HG03457 (cell line): ENCODE results near the gene TRAFD1.

Experiments used
- ATAC-seq: cut with Tn5 transposase; IDR thresholded peaks from one replicate; pipeline ENCODE4 v1.9.1; 2021; ENCODE audit warnings: moderate number of reproducible peaks; ENCODE audit not compliant: unreplicated experiment

Gene TRAFD1

GRCh38 chr12:112175361-112176155 is 50.2 kb downstream of the TRAFD1 start:
- ATAC-seq, result no peak

GRCh38 chr12:112176321-112177010 is 51.1 kb downstream of the TRAFD1 start:
- no peak for ATAC-seq

GRCh38 chr12:112178796-112179195 is 53.4 kb downstream of the TRAFD1 start:
- ATAC-seq, result no peak

DNA sequence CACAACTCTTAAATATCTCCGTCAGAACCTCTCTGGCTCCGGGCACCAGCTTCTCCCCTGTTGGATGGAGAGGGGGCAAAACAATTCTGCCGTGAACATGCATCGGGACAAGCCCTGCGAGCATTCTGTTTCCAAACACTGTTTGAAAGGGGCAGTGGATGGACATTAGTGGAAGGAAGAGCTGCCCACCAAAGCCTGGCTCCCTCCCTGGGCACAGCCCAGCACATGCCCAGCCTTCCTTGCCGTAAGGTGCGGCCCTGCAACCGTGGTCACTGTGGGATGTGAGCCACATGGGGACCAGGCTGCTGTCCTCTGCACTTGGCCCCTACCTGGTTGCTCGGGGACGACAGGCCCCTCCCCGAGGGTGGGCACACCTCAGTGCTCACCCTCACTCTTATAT is 54.0 kb downstream of the TRAFD1 start:
- ATAC-seq, result no peak

DNA sequence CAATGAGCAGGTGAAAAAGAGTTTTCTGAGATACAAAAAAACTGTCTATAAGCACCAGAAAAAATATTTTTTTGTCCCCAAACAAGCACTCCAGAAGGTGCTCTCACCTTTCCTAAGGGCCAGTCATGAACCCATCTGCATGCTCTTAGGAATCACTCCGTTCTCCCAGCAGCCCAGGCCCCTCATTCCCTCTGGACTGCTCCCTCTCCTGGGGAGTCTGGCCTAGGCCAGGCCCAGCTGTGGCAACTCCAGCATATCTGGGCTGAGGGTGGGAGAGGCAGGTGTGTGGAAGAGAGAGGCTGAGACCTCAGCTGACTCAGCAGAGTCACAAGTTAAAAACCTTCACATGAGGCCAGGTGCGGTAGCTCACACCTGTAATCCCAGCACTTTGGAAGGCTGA is 54.6 kb downstream of the TRAFD1 start:
- ATAC-seq, result no peak

DNA sequence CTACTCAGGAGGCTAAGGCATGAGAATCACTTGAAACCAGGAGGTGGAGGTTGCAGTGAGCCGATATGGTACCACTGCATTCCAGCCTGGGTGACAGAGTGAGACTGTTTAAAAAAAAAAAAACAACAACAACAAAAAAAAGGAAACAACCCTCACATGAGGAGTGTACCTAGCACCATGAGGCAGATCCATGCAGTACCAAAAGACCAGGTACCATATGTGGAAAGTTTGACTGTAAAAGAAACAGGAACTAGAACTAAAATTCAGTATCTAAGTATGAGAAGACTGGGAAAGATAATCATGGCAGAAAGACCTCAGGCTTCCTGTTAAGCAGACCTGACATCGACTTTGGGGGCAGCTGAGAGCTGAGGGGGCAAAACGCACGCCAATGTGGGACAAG is 55.1 kb downstream of the TRAFD1 start:
- ATAC-seq, result no peak

GRCh38 chr12:112182499-112182898 is 57.1 kb downstream of the TRAFD1 start:
- ATAC-seq, result no peak

DNA sequence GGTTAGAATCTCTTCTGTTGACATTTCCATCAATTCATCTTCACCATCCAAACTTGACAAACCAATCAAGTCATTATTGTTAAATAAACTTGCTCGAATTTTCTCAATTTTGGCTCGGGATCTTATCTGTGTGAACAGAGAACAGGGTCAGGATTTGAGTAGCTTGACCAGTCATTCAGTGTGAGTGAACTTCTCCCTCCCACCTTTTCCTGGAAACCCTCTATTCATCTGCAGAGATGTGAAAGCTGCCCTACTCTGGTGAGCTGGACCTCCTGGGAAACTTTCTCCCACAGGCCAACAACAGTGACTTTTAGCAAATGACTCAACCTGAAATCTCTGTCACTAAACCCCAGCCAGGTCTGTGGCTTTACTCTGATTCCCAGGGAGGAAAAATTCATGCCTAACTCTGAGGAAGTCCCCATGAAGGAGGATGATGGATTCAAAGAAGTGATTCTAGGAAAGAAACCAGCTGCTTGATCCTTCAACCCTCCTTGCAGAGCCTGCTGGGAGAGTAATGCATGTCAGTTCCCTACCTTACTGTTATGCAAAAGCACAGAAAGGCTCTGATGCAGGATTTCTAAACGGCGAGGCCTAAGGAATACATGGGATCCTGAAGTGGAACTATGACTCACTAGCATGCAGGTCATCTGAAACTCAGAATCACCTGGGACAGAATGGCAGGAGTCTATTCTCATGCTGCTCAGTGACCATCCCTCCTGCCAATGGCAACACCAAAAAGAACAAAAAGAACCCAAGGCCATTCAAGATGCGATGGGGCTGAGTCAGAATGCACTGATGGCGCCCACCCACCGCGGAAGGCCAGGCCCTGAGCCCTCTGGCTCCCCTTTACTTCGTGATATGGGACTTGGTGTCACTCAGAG is 58.0 kb downstream of the TRAFD1 start:
- ATAC-seq, result no peak

DNA sequence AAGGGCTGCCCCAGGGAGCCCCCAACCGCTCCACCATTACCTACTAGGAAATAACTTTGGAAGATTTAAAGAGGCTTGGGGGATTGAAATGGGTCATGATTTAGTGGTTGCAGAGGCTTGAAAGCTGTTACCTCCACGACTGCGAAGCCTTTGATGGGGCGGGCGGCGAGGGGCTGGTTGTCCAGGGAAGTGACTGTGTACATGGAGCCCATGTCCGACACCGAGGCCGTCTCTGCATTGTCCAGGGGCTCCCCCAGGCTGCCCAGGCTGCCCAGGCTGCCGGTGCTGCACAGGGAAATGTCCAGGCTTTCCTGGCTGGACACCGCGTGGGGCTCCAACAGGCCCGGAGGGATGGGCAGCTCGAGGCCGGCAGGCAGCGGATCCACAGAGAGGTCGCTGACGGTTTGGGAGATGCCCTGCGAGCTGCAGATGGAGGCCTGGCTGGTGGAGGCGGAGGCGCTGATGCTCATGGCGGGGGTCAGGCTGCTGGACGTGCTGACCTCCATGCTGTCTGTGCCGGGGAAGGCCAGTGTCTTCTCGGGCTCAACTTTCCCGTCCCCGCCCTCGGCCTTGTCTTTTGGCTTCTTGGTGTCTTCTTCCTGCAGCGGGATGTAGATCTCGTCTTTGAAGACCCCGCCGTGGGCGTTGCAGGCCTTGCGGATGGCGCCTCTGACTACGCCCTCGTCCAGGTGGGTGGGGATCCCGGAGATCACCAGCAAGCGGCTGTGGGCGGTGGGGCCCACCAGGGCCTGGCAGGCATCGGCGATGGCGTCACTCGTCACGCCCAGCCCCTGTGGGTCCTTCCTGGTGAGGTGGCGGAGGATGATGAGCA is 58.9 kb downstream of the TRAFD1 start:
- no peak for ATAC-seq

GRCh38 chr12:112185093-112185923 is 59.9 kb downstream of the TRAFD1 start:
- ATAC-seq, result no peak

DNA sequence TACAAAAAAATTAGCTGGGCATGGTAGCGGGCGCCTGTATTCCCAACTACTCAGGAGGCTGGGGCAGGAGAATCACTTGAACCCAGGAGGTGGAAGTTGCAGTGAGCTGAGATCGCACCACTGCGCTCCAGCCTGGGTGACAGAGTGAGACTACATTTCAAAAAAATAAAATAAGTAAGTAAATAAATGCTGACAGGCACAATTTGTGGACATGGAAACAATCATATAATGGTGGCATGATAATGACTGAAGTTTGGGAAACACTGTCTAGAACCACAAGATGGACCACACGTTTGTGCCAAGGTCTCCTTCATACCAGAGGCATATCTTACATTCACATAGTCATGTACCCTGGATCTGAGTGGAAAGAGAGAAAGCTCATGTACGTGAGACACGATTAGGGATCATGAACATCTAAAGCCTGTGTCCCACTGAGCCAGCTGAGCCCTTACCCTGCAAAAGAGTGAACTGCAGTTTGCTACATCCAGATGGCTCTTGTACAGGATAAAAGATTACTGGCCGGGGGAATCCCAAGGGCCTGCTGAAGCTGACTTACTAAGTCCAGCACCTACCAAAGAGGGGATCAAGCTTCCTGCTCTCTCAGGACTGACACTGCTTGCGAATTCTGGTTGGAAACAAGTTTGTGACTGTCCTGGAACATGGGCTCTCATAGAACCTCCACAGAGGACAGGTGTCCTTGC is 62.9 kb downstream of the TRAFD1 start:
- ATAC-seq, result no peak

GRCh38 chr12:112190231-112191025 is 65.1 kb downstream of the TRAFD1 start:
- no peak for ATAC-seq

GRCh38 chr12:112191201-112191600 is 65.8 kb downstream of the TRAFD1 start:
- no peak for ATAC-seq

- ATAC-seq, result no peak
These were observed 66.5 kb downstream of the TRAFD1 start for GRCh38 chr12:112191840-112192321.

DNA sequence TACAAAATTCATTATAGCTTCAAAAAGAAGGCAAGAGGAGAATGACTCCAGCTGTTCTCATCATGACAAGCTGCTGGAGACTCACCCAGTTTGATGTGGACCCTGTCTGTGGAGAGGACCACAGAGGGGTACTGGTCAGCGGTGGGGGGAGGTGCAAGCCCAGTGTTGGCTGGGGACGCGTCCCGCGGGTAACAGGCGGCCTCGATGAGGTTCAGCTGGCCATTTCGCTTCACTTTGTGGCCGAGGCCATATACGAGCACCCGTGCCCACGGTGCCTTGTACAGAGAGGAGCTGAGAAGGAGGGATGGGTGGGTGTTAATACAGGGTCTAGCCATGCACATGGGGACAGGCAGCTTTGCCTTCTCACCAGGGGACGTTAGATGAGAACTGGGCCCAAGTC is 67.1 kb downstream of the TRAFD1 start:
- ATAC-seq, result no peak

DNA sequence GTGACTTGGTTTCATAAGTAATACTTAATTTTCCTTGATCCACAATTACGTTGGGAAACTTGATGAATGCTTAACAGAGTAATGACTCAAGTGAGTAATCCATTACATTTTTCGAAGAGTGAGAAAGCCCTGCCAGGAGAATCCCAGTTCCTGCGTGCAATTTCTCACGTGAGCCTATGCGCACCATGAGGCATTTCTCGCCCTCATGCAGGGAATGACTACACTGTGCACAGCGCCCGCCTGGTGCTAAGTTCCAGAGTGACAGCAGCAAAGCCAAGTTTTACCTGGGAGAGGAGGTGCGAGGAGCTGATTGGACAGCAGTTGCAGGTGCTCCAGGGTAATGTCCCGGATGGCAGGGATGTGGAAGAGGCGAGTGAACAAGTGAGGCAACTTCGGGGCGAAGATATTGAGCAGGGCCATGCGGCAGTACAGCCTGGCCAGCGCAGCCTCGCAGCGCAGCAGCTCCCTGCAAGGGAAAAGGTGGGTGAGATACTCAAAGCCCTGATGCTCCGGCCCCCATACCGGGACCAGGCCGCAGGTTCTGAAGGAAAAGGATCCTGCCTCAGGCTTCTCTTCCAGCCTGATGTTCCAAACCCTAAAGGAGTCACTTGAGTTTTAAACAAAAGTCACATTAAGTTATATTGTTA is 69.4 kb downstream of the TRAFD1 start:
- ATAC-seq, result no peak

DNA sequence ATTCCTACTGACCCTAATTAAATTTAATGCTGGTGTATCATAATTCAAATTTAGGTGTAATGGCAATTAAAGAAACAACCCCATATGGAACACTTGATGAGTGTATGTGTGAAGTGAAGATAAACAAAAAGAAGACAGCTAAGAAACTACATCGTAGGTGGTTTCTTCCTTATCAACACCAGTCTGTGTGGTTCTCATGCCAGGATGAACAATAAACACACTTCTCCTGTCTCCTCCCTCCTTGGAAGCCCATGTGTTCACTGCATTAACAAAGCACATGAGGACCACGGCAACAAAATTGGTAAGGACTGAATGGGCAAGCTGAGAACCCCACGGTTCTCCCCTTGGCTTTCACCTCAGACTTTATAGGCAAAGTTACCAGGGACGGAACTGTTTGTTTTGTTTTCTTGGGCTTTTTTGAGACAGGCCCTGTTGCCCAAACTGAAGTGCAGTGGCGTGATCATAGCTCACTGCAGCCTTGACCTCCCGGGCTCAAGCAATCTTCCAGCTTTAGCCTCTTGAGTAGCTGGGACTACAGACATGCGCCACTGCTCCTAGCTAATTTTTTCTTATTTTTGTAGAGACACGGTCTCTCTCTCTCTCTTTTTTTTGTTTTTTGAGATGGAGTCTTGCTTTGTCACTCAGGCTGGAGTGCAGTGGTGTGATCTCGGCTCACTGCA is 71.0 kb downstream of the TRAFD1 start:
- ATAC-seq, result no peak
